ENCODE data around the gene RBL2.
A peak's percentile ranks its signal among the peaks of the same experiment; 100 is the strongest.

RBL2 gene

GRCh38 chr16:53433509-53433908 is 762 bp upstream of the RBL2 start:
- in situ Hi-C loops (cut with MboI; ENCODE audit: low pct_unique_long_range_greater_than_20kb, low sequenced_read_pairs, unreplicated experiment): no loop called here
- TF ChIP-seq CTCF (IDR thresholded peaks at IDR 0.05; ENCODE audit: extremely low read depth, insufficient read depth, missing control alignments): no peak
- no peak for DNase-seq (ENCODE audit: low spot score)

GRCh38 chr16:53433930-53434376 is 318 bp upstream of the RBL2 start:
- no peak for TF ChIP-seq CTCF (IDR thresholded peaks at IDR 0.05; ENCODE audit: extremely low read depth, insufficient read depth, missing control alignments)
- DNase-seq (ENCODE audit: low spot score): no peak
- in situ Hi-C loops (cut with MboI; ENCODE audit: low pct_unique_long_range_greater_than_20kb, low sequenced_read_pairs, unreplicated experiment): no loop called here

GRCh38 chr16:53435066-53435688 is 906 bp downstream of the RBL2 start:
- peak; percentile 82 for DNase-seq (ENCODE audit: low spot score)
- no peak for TF ChIP-seq CTCF (IDR thresholded peaks at IDR 0.05; ENCODE audit: extremely low read depth, insufficient read depth, missing control alignments)
- in situ Hi-C loops (cut with MboI; ENCODE audit: low pct_unique_long_range_greater_than_20kb, low sequenced_read_pairs, unreplicated experiment): no loop called here

- in situ Hi-C loops (cut with MboI; ENCODE audit: low pct_unique_long_range_greater_than_20kb, low sequenced_read_pairs, unreplicated experiment): no loop called here
These were observed 5.9 kb downstream of the RBL2 start for GRCh38 chr16:53440125-53440524.

GRCh38 chr16:53445534-53445933 is 11.3 kb downstream of the RBL2 start:
- DNase-seq (ENCODE audit: low spot score): no peak
- no peak for TF ChIP-seq CTCF (IDR thresholded peaks at IDR 0.05; ENCODE audit: extremely low read depth, insufficient read depth, missing control alignments)
- in situ Hi-C loops (cut with MboI; ENCODE audit: low pct_unique_long_range_greater_than_20kb, low sequenced_read_pairs, unreplicated experiment): no loop called here

More at GRCh38 chr16:53440125-53440524, 5.9 kb downstream of the RBL2 start:
- TF ChIP-seq CTCF (IDR thresholded peaks at IDR 0.05; ENCODE audit: extremely low read depth, insufficient read depth, missing control alignments): no peak
- no peak for DNase-seq (ENCODE audit: low spot score)

- in situ Hi-C loops (cut with MboI; ENCODE audit: low pct_unique_long_range_greater_than_20kb, low sequenced_read_pairs, unreplicated experiment): no loop called here
- DNase-seq (ENCODE audit: low spot score): no peak
- TF ChIP-seq CTCF (IDR thresholded peaks at IDR 0.05; ENCODE audit: extremely low read depth, insufficient read depth, missing control alignments): no peak
These were observed 11.8 kb downstream of the RBL2 start for GRCh38 chr16:53446090-53446489.

All from GM13977 (cell line).